GM18526 (cell line): ENCODE results near the gene CX3CR1.

ENCODE experiments used
- POLR2A ChIP-seq: IDR thresholded peaks from 3 replicates; pipeline ENCODE4 v1.6.1; 2011; ENCODE audit not compliant: insufficient read length; ENCODE audit errors: extremely low read depth

Gene CX3CR1

DNA sequence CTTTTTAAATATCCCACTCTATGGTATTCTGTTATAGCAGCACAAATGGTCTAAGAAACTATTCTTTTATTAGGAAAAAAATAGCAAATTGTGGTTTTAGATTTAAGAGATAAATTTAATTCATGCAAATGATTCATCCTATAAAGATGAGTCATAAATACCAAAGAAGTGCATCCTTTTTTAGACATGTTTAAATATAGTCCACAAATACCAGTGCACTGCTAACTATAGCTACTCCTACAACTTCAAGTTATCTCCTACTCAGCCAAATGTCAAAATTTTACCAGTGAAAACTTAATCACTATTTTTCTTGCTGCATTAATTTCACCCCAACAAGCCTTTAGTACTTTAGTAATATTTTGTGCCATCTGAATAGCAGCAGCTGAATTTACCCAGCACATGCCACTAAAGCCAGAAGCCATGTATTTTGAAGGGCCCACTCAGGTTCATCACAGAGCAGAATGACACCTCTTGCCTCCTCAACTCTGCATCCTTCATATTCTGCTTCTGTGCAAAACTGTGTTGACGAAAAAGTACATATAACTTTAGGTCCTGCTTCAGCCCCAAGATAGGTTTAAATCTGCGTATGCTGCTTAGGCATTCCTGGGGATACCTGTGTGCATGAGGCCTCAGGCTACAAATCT is 24.9 kb downstream of the CX3CR1 start:
- no peak for TF ChIP-seq POLR2A

DNA sequence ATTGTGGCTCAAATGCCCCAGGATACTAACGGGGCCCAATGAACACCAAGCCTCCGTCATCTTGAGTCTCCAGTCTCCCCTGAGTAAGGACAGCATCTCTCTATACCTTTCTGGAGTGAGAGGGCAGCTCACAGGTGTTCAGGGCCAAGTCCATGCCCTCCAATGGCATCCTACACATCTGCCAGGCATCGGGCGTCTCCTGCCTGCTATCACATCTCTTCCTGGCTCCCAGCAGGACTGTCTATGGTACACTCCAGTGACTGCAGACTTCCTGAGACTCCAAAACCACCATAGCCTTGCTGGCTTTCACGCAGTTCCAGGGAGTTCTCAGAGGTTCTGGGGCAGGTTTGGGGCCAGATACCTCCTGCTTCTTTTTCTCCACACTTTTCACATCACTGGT is 28.3 kb downstream of the CX3CR1 start:
- no peak for TF ChIP-seq POLR2A

DNA sequence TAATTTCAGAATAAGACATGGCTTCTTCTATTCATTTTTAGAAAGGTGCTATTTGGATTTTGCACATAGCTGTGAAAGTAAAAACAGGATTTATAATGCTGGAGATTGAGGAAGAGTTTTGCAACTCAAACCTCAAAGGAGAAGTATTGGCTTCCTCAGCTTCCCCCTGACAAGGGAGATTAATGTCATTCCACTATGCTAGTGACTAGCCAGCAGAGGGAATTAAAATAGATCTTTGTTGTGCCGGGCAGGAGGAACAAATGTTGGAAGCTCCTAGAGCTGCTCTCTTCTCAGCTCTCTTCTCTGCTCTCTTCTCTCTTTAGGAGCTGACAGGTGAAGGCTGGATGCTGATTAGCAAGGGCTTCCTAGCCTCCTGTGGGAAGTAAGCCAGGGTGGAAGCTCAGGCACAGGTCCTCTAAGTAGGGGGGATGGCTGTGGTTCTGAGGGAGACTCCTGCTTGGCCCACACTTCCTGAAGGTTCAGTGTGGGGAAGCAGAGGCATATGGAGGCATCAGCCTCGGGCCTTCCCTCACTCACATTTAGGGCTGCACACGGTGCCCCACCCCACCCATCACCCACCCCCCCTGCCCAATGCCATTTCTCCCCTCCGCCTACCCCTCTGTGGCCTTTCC is 29.6 kb downstream of the CX3CR1 start:
- no peak for TF ChIP-seq POLR2A

DNA sequence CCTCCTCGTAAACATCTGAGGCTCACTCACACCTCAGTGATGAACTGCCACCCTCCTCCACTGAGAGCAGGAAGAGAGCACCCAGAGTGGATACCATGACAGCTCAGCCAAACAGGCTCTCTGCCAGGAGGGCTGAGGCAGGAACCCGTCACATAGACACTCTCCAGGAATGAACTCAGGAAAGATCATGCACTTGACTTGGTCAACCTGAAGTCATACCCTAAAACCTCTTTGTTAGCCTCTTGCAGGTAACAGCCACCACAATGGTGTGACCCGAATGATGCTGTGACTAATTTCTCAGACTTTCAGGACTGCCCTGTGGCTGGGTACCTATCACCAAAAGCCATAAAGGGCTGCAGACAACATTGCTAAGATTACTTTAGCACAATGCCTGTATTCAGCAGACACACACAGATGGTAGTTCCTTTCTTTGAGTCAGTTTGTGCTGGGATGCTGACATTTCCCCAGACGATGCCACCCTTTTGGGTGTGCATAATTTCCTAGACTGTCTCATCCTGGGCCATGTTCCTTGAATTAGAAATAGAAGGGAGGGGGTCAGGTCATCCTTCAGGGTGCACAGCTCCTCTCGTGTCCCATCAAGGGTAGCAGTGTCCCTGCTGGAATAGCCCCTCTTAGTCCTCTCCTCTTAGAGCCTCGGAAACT is 30.3 kb downstream of the CX3CR1 start:
- no peak for TF ChIP-seq POLR2A

DNA sequence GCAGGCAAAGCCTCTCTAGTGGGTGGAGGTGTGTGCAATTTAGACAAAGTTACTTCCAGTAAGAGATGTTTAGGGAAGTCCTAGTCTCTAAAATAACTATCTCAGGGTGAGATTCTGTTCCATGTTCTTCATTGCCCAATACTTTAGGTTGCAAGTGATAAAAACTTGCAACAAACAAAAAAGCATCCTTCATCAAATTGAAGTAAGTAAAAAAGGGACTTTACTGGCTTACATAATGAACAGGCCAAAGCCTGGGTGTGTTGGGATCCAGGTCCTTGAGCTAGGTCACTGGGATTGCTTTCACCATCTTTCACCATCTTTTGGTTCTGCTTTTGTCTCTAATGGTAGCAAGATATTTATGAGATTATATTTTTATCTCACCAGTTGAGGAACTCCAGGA is 38.3 kb downstream of the CX3CR1 start:
- no peak for TF ChIP-seq POLR2A

DNA sequence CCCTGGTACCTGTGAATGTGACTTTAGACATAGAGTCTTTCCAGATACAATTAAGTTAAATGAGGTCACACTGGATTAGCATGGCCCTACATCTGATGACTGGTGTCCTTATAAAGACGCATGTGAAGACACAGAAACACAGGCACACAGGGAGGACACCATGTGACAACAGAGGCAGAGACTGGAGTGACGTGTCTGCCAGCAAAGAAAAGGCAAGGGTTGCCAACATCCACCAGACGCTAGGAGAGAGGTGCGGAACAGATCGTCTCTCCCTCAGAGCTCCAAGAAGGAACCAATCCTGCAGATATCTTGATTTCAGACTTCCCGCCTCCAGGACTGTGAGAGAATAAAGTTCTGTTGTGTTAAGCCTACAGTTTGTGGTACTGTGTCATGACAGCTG is 42.8 kb downstream of the CX3CR1 start:
- TF ChIP-seq POLR2A, result no peak

DNA sequence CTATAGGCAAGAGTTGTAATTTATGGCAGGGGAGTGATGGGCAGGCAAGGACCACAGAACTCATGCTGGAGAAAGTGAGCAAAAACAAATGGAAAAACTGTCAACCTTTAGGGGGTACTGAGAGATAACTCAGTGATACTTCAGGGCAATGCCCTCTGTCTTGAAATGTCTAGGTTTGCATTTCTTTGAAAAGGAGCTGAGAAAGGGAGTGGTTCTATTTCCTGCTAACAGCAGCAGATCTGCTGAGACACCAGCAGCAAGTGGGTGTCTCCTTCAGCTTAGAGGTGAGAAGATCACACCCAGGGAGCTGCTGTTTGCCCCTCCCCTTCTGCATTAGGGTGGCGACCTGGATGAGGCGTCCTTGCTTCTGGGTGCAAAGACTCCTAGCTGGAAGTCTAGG is 45.2 kb downstream of the CX3CR1 start:
- no peak for TF ChIP-seq POLR2A

DNA sequence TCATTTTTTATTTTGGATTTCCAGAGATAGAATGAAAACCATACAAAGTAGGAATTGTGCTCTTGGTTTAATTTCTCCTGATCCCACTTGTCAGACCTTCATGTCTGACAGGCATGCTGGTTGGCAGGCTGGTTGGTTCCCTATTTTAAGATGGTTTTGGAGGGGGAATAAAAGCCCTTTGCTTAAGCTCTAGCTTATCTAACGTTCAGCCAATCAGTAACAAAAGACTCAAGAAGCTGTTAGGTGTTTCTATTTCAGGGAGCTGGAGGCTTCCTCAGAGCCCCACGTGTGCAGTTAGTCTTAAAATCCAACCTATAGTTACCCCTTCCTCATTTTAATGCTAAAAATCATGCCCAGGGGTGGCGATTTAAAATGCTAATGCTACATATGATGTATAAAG is 47.0 kb downstream of the CX3CR1 start:
- TF ChIP-seq POLR2A, result no peak

DNA sequence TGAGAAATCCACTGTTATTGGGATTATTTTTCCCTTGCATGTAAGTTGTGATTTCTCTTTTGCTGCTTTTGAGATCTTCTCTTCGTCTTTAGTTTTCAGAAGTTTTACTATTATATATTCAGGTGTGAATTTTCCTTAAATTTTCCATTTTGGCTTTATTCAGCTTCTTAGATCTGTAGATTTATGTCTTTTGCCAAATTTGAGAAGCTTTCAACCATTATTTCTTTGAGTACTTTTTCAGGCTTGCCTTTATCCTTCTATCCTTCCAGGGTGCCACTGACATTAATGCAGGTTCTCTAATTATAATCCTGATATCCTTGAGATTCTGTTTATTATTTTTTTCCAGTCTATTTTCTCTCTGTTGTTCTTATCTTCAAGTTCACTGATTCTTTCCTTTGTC is 49.4 kb downstream of the CX3CR1 start:
- no peak for TF ChIP-seq POLR2A

DNA sequence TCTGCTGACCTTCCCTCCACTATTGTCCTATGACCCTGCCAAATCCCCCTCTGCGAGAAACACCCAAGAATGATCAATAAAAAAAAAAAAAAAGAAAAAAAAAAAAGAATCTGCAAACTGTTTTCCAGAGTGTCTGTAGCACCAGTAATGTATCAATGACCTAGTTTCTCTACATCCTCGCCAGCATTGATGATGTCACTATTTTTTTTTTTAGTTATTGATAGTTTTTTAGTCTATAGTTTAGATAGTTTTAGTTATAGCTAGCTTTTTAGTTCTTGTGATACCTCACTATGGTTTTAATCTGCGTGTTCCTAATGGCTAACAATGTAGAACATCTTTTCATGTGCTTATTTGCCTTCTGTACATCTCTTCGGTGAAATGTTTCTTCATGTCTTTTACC is 51.3 kb downstream of the CX3CR1 start:
- TF ChIP-seq POLR2A, result no peak

DNA sequence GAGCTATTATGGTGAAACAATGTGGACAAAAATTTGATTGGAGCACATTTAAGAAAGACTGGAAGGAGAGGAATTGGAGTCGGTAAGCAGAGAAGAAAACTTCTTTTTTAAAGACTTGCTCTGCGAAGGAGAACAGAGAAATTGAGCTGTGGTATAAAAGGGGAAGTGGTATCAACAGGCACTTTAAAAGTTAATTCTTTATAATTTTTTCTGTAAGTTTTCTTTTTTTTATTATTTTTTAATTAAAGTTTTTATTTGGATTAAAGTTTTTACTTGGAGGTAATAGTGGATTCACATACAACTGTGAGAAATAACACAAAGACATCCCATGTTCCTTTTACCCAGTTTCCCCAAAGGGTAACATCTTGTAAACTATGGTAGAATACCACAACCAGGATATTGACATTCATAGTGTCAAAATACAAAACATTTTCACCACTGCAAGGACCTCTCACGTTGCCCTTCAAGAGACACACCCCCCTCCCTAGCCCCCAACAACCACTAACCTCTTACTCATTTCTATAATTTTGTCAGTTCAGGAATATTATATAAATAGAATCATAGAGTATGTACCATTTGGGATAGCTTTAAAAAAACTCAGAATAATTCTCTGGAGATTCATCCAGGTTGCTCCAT is 53.6 kb downstream of the CX3CR1 start:
- TF ChIP-seq POLR2A, result no peak

DNA sequence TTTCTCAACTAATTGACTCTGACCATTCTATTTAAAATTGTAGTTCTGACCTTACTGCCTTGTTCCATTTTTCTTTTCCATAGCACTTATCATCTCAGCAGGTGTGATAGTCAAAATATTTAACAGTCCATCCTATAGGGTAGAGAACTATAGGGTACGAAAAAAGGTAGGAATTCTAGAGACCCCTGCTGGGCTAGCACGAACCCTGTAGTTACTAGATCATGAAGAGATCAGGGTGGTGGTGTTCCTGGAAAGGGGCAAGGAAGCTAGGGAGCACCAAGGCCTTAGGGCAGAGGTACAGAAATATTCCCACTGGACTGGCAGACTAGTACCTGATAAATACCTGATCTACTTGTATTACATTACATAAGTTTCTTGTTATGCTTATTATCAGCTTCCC is 55.5 kb downstream of the CX3CR1 start:
- TF ChIP-seq POLR2A, result no peak

DNA sequence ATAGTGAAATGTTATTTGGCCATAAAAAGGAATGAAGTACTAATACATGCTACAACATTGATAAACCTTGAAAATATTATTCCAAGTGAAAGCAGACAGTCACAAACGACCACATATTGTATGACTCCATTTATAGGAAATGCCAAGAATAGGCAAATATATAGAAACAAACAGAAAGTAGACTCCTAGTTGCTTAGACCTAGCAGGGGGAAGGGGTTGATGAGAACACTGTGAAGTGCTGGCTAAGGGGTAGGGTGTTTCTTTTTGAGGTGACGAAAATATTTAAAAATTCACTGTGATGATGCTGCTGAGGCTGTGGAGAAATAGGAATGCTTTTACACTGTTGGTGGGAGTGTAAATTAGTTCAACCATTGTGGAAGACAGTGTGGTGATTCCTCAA is 56.9 kb downstream of the CX3CR1 start:
- TF ChIP-seq POLR2A, result no peak

DNA sequence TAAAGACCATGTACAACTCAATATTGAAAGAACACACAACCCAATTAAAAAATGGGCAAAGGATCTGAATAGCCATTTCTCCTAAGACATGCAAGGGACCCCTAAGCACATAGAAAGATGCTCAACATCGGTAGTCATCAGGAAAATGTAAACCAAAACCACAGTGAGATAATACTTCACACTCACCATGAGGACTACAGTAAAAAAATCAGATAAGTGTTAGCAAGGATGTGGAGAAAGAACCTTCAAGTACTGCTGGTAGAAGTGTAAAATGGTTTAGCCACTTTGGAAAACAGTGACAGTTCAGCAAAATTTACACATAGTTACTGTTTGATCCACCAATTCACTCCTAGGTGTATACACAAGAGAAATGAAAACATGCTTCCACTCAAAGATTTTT is 57.4 kb downstream of the CX3CR1 start:
- no peak for TF ChIP-seq POLR2A

DNA sequence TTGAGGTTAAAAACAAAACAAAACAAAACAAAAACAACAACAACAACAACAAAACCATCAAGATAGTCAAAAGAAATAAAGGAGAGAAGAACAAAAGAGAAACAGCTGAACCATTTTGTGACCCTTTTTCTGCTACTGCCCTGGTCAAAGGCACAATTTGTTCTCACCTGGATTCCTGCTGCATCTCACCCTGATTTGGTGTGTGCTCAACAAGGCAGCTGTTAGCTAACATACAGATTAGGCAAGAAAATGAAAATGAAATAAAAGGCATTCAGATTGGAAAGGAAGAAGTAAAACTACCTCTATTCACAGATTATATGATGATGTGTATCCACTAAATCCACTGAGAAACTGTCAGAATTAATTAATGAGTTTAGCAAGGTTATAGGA is 58.7 kb downstream of the CX3CR1 start:
- TF ChIP-seq POLR2A, result no peak
